Measurements from ENCODE around the gene RBM25.
"Not testable (repeated sequence)": the region's sequence is repeated elsewhere in the genome, so short reads cannot be mapped to it uniquely, and the experiment has no call there.

The RBM25 gene

DNA sequence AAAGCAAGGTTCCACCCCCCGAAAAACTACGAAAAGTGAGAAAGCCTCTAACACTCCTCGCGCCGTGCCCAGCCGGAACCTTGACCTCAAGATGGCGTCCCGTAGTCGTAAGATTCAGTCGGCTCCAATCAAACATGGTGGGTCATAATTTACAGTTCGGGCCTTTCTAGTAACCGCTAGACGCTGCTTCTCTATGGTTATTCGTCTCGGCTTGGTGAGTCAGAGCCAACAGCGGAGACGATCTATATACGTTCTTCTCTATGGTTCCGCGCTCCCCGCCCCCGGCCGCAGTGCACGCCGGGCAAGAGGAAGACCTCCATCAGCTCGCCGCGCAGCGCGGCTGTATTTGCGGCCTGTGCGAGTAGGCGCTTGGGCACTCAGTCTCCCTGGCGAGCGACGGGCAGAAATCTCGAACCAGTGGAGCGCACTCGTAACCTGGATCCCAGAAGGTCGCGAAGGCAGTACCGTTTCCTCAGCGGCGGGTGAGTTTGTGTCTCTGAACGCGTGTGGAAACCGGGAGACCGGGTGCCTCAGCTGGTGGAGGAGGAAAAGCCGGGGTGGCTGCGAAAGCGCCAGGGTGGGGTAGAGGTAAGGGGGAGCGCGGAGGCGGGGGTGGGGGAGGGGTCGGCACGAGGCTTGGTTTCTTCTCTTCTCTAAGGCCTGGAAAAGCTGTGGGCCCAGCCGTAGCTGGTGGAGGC, at the start of gene RBM25:
RBM25 (plus strand) TSS at position 311 of the 698 bp plus-strand sequence. CDS start 13,108 bp downstream, outside the sequence.
- DNase-seq (ENCODE audit: low read depth in 2 of 2), result peak; percentile 92 to 94

- DNase-seq (ENCODE audit: low read depth in 2 of 2), result not testable (repeated sequence)
Measured at GRCh38 chr14:73011189-73011588, 47.1 kb upstream of the RBM25 start.

DNA sequence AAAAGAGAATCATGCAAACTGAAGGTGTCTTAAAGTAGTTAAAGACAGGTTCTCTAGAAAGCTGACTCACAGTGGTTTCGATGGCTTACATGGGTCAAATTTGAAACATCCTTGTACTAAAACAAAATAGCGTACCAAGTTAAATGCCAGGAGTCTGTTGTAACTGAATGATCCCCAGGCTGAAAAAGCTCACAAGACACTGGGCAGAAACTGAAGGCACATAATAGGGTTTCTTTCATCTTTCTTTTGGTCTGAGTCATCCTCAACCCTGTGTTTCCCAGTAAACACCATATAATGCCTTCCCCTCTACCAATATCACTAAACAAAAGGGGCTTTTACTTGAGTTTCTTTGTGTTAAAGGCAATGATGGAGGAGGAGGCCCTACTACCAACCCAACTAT, 44.2 kb upstream of the RBM25 start:
- DNase-seq (ENCODE audit: low read depth in 2 of 2), result no peak

DNA sequence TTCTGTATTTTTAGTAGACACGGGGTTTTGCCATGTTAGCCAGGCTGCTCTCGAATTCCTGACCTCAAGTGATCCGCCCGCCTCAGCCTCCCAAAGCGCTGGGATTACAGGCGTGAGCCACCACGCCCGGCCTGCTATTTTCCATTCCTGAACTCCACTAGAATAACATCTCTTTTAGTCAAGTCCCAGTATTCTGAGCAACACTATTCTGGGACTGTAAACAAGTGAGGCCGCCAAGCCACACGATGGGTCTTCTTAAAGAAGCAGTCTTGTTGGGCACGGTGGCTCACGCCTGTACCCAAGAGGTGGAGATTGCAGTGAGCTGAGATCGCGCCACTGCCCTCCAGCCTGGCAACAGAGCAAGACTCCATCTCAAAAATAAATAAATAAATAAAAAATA, 42.8 kb upstream of the RBM25 start:
- DNase-seq (ENCODE audit: low read depth in 2 of 2), result not testable (repeated sequence)

DNA sequence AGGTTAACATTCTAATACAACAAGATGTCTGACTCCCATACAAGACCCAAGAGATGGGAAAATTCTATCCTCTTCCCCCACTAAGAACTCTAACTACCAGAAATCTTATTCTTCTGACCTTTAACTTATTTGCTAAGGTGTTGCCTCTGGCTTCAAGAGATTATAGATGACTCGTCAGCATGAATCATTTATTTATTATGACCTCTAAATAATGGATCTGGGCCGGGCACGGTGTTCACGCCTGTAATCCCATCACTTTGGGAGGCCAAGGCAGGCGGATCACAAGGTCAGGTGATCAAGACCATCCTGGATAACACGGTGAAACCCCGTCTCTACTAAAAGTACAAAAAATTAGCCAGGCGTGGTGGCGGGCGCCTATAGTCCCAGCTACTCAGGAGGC, 42.3 kb upstream of the RBM25 start:
- not testable (repeated sequence) for DNase-seq (ENCODE audit: low read depth in 2 of 2)

DNA sequence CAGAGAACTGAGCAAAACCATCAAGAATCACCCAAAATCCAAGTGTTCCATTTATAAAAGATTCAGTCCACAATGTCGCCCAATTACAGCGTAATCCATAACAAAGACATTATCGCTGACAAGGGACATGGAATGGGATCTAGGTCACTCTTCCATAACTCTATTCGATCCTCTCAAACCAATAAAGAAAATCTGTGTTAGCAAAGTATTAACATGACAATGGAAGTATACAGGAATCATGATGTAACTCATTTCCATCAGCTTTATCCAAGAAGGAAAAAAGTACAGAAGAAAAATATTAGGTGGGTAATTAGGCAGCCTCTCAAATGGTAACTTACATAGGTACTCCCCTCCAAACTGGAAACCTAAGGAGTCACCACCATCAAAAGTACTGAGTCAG, 36.3 kb upstream of the RBM25 start:
- DNase-seq (ENCODE audit: low read depth in 2 of 2), result no peak

GRCh38 chr14:73025544-73025943, 32.8 kb upstream of the RBM25 start:
- no peak for DNase-seq (ENCODE audit: low read depth in 2 of 2)

- DNase-seq (ENCODE audit: low read depth in 2 of 2), result no peak
Measured at GRCh38 chr14:73026243-73026844, 32.0 kb upstream of the RBM25 start.

- DNase-seq (ENCODE audit: low read depth in 2 of 2), result peak; percentile 88
Measured at GRCh38 chr14:73026845-73027542, 31.3 kb upstream of the RBM25 start, which contains the start of gene ZFYVE1. Gene ZFYVE1 (minus strand): TSS chr14:73027106. CDS start chr14:73024508, 2,598 bp downstream.

- no peak for DNase-seq (ENCODE audit: low read depth in 2 of 2)
Measured at GRCh38 chr14:73027546-73027945, 30.8 kb upstream of the RBM25 start.

DNA sequence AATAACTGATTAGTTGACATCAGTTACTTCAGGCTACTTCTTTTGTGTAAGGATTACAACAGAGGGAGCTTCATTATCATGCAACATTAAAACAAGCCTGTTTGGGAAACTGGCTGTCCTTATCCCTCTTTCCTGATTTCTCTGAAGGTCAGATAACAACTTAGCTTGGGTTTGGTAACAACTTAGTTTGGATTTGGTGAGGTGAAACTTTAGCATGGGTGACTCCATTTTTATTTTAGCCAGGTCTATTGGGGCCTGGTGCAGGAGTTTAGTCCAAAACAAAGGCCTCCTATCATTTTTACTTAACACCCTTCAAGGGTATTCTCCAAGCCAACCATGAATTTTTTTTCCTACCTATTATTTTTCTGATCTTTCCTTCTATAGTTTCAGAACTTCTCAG, 30.4 kb upstream of the RBM25 start:
- no peak for DNase-seq (ENCODE audit: low read depth in 2 of 2)

- not testable (repeated sequence) for DNase-seq (ENCODE audit: low read depth in 2 of 2)
Measured at GRCh38 chr14:73036706-73037450, 21.5 kb upstream of the RBM25 start.

DNA sequence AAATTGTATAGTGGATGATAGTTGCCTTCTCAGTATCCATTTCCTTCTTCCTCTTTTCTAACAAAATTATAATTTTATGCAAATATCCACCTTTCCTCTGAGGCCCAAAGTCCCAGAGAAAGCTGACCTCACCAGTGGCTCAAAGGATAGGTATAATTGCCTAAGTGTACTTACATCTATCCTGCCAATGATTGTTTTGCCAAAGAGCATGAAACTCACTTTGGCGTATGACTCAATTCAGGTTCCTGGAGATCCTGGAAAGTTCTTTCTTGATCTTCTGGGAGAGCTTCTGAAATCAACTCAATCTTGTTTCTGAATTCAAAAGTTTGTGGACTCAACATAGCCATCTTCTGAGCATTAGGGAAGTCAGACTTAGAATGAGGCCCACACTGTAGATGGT, 10.5 kb upstream of the RBM25 start:
- DNase-seq (ENCODE audit: low read depth in 2 of 2), result no peak

- no peak for DNase-seq (ENCODE audit: low read depth in 2 of 2)
Measured at GRCh38 chr14:73049428-73049827, 8.9 kb upstream of the RBM25 start.

GRCh38 chr14:73055251-73055650, 3.1 kb upstream of the RBM25 start:
- no peak for DNase-seq (ENCODE audit: low read depth in 2 of 2)

DNA sequence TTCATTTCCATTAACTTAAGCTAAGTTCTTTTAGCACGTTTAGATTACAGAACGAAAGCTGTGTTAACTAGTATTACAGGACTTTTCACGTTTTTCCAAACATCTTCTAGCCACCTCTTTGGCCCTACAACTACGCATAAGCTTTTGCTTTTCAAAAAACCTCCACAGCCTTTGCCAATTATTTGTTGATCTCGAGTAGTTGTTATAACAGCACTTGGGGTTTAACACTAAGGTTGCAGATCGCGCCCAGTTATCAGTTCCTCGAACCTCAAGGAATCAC, 450 bp upstream of the RBM25 start:
- DNase-seq (ENCODE audit: low read depth in 2 of 2), result no peak

GRCh38 chr14:73058922-73059673, 764 bp downstream of the RBM25 start:
- no peak for DNase-seq (ENCODE audit: low read depth in 2 of 2)

DNA sequence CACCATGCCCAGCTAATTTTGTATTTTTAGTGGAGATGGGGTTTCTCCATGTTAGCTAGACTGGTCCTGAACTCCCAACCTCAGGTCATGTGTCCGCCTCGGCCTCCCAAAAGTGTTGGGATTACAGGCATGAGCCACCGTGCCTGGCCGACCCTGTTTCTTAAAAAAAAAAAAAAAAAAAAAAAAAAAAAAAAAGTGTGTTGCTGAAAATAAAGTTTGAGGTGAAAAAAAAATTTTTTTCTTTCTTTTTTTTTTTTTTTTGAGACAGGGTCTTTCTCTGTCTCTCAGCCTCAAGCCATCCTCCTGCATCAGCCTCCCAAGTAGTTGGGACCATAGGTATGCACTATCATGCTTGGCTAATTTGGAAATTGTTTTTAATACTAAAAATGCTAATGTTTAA, 11.3 kb downstream of the RBM25 start:
- DNase-seq (ENCODE audit: low read depth in 2 of 2), result no peak

DNA sequence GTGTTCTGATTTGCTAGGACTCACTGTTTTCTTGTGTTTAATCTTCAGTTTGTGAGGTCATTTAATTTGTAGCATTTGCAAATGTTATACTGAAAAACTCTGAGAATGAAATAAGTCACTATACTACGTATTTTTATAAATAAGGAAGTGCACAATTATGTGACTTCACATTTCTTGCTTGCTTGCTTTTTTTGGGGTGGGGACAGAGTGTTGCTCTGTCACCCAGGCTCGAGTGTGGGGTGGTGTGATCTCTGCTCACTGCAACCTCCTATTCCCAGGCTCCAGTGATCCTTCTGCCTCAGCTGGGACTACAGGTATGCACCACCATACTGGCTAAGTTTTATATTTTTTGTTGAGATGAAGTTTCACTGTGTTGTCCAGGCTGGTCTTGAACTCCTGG, 32.7 kb downstream of the RBM25 start:
- DNase-seq (ENCODE audit: low read depth in 2 of 2), result no peak

DNA sequence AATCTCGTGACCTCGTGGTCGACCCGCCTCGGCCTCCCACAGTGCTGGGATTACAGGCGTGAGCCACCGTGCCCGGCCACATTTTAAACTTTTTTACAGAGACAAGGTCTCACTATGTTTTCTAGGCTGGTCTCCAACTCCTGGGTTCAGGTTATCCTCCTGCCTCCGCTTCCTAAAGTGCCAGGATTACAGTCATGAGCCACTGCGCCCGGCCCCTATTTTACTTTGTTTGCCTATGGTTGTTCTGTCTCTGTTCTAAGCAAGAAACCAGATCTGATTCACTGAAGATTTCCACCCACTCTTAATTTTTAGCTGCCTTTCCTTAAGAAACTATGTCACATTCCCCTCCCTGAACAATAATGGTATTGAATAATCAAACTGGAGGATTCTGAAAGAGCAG, 39.1 kb downstream of the RBM25 start:
- DNase-seq (ENCODE audit: low read depth in 2 of 2), result no peak

DNA sequence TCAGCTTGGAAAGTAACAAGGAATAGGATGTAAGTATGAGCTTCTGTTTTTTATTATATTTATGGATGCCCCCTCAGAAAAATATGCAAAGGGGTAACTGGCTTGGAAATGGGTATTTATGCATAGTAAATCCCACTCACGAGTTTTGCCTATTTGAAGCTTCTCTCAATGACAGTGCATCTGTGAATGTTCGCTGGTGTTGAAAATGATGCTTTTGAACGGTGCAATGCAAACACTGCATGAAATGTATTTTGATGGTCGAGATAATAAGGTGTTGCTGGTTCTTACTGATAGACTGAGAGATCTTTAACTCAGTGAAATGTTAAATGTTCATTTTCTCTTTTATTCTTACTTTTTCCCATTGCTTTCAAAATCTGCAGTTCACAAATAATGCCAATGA, 42.0 kb downstream of the RBM25 start:
- DNase-seq (ENCODE audit: low read depth in 2 of 2), result no peak
